Measurements from ENCODE around the gene SAMD1. TPM values are rescaled to one million over a fixed set of nuclear protein-coding genes. Genes with fewer than 3 reads are reported as not detected.

Gene SAMD1
- total and polyA plus RNA-seq, 2 of the 8 experiments (the other 6 are each of a cell fraction or from before 2014, with no cell fraction given) = 40.0 to 100 TPM

DNA sequence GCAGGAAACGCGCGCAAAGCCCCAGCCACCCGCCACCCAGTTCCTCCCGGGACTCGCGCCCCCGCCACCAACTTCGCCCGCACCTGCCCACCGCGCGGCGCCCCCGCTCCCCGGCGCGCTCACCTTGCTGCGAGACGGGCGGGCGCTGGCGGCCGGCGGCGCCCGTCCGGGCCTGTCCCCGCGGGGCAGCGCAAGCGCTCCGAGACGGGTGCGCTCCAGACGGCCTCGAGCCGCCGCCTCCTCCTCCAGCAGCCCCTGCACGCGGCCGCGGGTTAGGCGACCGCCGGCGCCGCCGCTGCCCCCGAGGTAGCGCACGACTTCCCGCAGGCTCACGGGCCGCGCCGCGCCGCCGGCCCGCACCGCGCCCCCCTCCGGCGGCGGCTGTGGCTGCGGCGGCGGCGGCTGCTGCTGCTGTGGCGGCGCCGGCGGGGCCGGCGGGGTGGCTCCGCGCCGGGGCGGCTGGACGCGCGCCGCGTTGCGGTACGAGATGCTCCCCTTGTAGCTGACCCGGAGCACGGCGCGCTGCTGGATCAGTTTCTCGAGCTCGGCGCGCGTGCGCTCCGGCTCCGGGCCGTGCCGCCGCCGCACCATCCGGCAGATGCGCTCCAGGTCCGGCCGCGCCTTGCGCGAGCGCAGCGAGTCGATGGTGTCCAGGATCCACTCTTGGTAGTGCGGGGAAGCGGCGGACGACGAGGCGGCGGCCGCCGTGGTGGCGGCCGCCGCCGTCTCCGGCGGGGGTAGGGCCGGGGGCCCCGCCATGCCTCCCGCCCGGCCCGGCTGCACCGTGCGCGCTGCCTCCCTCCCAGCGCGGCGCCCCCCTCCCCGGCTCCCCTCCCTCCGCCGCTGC lies 666 bp downstream of the SAMD1 start (continued):
- TF ChIP-seq KDM1A (IDR thresholded peaks at IDR 0.05; ENCODE audit: borderline replicate concordance, low read length) (no peak), RNF2 (IDR thresholded peaks at IDR 0.05; ENCODE audit: borderline replicate concordance, low read depth, low read length, missing control alignments, poor library complexity, severe bottlenecking) (no peak), SRF (IDR thresholded peaks at IDR 0.05; ENCODE audit: low read depth, low read length) (no peak), TEAD4 (IDR thresholded peaks at IDR 0.05; ENCODE audit: low read depth, low read length) (no peak), POU5F1 (IDR thresholded peaks at IDR 0.05; ENCODE audit: low read depth, low read length) (no peak)
- TF ChIP-seq, protein P1, sequence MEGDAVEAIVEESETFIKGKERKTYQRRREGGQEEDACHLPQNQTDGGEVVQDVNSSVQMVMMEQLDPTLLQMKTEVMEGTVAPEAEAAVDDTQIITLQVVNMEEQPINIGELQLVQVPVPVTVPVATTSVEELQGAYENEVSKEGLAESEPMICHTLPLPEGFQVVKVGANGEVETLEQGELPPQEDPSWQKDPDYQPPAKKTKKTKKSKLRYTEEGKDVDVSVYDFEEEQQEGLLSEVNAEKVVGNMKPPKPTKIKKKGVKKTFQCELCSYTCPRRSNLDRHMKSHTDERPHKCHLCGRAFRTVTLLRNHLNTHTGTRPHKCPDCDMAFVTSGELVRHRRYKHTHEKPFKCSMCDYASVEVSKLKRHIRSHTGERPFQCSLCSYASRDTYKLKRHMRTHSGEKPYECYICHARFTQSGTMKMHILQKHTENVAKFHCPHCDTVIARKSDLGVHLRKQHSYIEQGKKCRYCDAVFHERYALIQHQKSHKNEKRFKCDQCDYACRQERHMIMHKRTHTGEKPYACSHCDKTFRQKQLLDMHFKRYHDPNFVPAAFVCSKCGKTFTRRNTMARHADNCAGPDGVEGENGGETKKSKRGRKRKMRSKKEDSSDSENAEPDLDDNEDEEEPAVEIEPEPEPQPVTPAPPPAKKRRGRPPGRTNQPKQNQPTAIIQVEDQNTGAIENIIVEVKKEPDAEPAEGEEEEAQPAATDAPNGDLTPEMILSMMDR (IDR thresholded peaks at IDR 0.05; ENCODE audit: control extremely low read depth in 1 of 3, insufficient read depth in 1 of 3, low read depth in 1 of 3, low read length in 3 of 3) = peak in 1 of 3 experiments; percentile 35; a peak in 2 of 4 replicates
- TF ChIP-seq, protein P2, sequence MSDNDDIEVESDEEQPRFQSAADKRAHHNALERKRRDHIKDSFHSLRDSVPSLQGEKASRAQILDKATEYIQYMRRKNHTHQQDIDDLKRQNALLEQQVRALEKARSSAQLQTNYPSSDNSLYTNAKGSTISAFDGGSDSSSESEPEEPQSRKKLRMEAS (IDR thresholded peaks at IDR 0.05) = peak; percentile 59; the same call in 1 of the 2 replicates
